Raji (cell line): ENCODE results near the gene DAGLB.

Experiments
- POLR2A ChIP-seq: IDR thresholded peaks from 2 replicates; pipeline ENCODE4 v1.6.1; 2011; ENCODE audit warnings: low read depth, low read length, control low read depth; ENCODE audit not compliant: insufficient read depth

The DAGLB gene

DNA sequence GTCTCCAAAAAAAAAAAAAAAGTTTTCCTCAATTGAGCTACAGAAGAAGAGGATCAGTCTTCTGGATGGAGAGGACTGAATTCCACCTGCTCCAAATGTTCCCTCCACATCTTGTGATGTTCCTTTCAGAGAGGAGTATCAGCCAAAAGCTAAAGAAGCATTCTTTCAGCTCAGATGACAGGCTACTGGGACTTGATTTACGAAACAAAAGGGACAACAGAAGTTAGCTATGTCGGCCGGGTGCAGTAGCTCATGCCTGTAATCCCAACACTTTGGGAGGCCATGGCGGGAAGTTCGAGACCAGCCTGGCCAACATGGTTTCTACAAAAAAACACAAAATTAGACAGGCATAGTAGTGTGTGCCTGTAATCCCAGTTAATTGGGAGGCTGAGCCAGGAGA is 7.4 kb downstream of the DAGLB start:
- TF ChIP-seq POLR2A = no peak

DNA sequence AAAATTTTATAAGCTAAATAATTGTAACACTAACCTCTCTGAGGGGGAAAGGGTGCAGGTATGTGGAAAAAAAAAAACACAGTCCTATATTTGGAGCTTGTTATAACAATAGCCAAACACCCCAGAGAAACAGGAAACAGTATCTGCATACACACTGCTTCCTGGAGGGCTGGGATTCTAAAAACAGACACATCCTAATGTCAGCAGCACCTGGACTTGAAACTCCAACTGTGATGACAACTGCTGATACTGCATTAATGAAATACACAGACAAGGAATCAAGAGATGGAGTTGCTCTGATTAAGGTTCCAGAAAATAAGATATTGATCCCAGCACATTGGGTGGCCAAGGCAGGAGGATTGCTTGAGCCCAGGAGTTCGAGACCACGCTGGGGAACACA is 9.3 kb downstream of the DAGLB start:
- no peak for TF ChIP-seq POLR2A

- no peak for TF ChIP-seq POLR2A
These were observed 10.5 kb downstream of the DAGLB start for GRCh38 chr7:6437251-6437650.

DNA sequence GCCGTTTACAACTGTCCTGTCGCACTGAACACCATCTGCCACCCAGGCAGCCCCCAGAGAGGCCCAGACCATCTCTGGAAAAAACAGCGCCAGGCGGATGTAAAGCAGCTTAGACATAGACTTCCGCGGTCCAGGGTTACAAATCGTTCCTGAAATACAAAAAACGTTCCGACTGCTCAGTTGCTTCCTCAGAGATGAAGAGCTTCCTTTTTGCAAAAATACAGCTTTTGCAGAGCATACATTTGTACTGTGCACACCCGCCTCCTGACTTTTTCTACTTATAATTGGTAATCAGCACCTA is 11.4 kb downstream of the DAGLB start:
- no peak for TF ChIP-seq POLR2A

DNA sequence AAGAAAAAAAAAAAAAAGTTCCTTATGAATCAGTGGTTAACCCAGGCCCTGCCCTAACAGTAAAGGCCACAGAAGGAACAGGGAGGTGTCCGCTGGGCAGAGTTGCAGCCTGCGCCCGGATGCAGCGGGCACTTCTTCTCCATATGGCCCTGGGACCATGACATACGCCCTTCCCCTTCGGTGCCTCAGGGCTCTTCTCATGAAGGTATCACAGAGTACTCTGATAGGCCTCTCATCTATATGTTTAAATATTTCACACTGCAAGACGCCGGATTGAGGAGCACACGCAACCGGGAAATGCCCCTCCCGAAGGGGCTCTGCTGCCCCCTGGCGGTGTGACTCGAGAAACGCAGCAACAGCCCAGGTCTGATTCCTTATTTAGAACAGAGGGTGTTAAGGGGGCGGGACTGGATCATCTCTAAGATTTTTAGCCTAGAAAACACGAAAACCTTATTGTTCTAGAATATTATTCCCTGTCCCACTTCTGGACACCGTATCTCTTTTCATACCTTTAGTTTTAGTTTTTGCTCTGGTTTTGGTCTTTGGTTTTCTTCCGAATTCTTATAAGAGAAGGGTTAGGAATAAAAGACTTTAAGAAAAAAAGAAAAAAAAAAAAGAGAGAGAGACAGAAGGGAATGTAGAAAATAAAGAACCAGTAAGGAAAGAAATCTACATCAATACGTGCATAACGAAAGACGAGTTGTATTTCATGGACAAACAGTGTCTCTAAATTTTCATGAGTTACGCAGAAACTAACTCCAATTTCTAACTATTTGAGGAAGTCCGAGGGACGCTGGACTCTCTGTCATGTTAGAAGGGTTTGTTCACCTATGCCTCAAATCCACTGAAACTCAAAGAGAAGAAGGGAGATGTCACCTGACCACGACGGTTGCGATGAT is 12.0 kb downstream of the DAGLB start:
- no peak for TF ChIP-seq POLR2A

DNA sequence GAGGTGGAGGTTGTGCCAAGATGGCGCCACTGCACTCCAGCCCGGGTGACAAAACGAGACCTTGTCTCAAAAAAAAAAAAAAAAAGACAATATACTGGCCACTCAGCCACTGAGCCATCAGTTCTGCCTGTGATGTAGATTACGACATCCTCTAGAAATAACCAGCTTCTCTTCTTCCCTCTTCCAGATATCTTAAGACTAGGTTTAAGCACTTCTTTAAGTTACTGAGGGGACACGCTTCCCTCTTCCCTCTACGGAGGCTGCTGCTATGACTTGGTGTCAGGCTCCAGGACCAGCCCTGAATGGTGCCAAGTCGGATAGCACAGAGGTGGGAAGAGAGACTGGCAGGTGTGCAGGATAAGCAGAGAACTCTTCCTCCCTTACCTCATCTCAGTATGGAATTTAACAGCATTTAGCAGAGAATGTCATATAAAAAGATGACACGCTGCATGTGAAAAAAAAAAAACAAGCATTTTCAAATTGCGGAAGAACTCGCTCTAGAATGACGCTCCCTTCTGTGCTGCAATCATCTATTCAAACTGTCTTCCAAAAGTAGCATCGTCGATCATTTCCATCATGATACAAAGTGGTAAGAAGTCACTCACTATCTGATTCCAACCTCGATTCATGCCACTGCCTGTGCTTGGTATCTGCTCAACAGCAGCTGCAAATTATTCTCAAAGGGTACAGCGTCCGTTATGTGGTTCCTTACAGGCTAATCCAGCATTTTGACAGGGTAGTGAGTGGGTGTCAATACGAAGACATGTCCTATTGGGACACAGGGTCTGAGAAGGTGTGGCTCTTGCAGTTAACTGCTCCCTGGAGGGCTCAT is 13.8 kb downstream of the DAGLB start:
- no peak for TF ChIP-seq POLR2A

GRCh38 chr7:6432781-6433180 is 15.0 kb downstream of the DAGLB start:
- TF ChIP-seq POLR2A = no peak

DNA sequence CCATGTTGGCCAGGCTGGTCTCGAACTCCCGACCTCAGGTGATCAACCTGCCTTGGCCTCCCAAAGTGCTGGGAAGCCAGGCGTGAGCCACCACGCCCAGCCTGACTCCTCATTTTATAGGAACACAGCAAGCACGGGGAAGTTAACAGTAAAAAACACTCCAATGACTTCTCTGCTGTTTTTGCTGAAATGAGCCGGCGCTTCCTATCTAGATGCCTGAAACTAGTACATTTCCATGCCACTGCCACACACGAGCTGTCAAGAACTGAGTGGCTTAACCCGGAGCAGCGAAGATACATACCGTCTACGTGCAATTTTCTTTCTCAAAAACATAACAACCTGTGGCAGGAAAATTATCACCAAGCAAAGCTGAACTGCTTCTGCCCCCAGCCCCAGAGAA is 16.8 kb downstream of the DAGLB start:
- no peak for TF ChIP-seq POLR2A

- TF ChIP-seq POLR2A = no peak
These were observed 17.3 kb downstream of the DAGLB start for GRCh38 chr7:6430271-6430940.

DNA sequence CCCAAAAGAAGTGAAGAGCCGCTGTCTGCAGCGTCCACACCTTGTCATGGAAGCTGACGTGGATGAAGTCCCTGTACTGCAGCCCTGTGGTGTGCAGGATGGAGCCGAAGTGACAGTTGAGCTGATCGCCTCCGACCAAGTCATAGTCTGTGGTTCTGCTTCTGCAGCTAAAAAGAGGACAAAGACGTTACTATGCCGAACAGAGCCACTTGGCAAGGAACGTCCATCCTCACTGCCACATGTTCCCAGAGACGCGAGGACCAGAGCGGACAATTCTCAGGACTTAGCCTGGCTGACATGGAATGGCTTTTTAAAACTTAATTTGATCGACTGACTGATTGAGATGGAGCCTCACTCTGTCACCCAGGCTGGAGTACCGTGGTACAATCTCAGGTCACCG is 21.8 kb downstream of the DAGLB start:
- no peak for TF ChIP-seq POLR2A

DNA sequence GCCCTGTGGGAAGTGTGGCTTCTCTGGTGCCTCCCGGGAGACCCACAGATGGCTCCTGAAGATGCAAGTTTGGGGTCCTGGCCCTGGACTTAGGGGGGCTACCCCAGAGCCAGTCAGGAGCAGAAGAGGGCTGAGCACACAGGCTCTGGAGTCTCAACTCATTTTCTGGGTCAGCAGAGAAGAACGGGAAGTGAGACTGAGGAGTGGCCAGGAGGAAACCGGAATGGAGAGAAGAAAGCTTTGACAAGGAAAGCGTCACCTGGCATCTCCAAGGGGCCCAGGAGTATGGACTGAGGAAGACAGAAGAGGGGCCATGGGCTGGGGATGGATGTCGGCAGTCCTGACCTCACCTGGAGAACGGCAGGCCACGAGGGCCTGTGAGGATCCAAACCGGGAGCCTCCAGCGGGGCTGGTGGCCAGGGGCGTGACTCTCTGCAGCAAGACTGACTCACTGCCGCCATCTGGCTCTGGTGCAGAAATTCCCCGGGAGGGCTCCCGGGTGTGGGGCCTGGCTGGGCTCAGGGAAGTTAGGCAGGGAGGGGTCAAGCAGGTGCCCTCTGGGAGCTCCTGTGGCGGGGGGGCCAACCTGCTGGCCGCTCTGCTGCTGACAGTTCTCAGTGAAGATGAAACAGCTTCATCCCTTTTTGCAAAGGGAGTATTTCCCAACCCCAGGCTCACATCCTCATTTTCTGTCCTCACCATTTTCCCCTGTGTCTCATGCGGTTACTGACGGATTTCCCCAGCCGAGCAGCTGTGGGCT is 23.6 kb downstream of the DAGLB start:
- TF ChIP-seq POLR2A = no peak

GRCh38 chr7:6422926-6423632 is 24.7 kb downstream of the DAGLB start:
- TF ChIP-seq POLR2A = no peak

- TF ChIP-seq POLR2A = no peak
These were observed 25.7 kb downstream of the DAGLB start for GRCh38 chr7:6422095-6422494.

- TF ChIP-seq POLR2A = no peak
These were observed 27.1 kb downstream of the DAGLB start for GRCh38 chr7:6420680-6421079.
